Measurements from ENCODE around the gene CCDC57. TPM values are rescaled to one million over a fixed set of nuclear protein-coding genes. Genes with fewer than 3 reads are reported as not detected.

Gene CCDC57
- total and polyA plus RNA-seq, 11 donors, result 4.3 to 17.6 (median 9.5) TPM

- Histone ChIP-seq H3K27ac (no peak overlapping the region), H3K4me1 (peaks cover 0 to 10% (median 0%) of the 10 kb centered on the region in 12 donors), H3K27me3 (no peaks in the 10 kb centered on the region), H3K4me3 (no peak overlapping the region), H3K9me3 (no peaks in the 10 kb centered on the region), H3K36me3 (peaks cover 0 to 57% (median 41%) of the 10 kb centered on the region in 9 donors)
- no peak for TF ChIP-seq POLR2A (IDR thresholded peaks at IDR 0.05)
- TF ChIP-seq CTCF (IDR thresholded peaks at IDR 0.05), result no peak
- WGBS, 4 donors, result 93 to 96% (median 93%) methylated on average over 35 to 47 of the region's 47 CpGs
- ATAC-seq (no peak), DNase-seq (no peak)
- intact Hi-C loops (cut with DNase I), result no loop called here
Observed at GRCh38 chr17:82079001-82079677, 133.5 kb downstream of the CCDC57 start.

- no peak overlapping the region for H3K4me3 ChIP-seq
- peaks cover 0 to 50% (median 34%) of the 10 kb centered on the region in 9 donors for H3K36me3 ChIP-seq
- no peaks in the 10 kb centered on the region for H3K27me3 ChIP-seq
- no peak overlapping the region for H3K27ac ChIP-seq
- no peak for ATAC-seq
- peaks cover 0 to 10% (median 0%) of the 10 kb centered on the region in 12 donors for H3K4me1 ChIP-seq
- 91 to 95% (median 95%) methylated on average over 5 to 18 of the region's 18 CpGs for WGBS, 4 donors
- DNase-seq, result no peak
- TF ChIP-seq CTCF (IDR thresholded peaks at IDR 0.05), result no peak
- no peak for TF ChIP-seq POLR2A (IDR thresholded peaks at IDR 0.05)
- intact Hi-C loops (cut with DNase I), result no loop called here
- H3K9me3 ChIP-seq, result no peaks in the 10 kb centered on the region
Observed at GRCh38 chr17:82078433-82078832, 134.2 kb downstream of the CCDC57 start.

- H3K27me3 ChIP-seq, result no peaks in the 10 kb centered on the region
- TF ChIP-seq CTCF (IDR thresholded peaks at IDR 0.05) (peak in 1 of 12 donors; percentile 10), POLR2A (IDR thresholded peaks at IDR 0.05) (no peak)
- no peaks in the 10 kb centered on the region for H3K9me3 ChIP-seq
- H3K27ac ChIP-seq, result no peak overlapping the region
- DNase-seq (peak in 2 of 5 donors; percentile 55 to 77), ATAC-seq (peak in 3 of 4 donors; percentile 25 to 75 (median 43))
- H3K36me3 ChIP-seq, result peaks cover 0 to 43% (median 29%) of the 10 kb centered on the region in 9 donors
- 61 to 68% (median 67%) methylated on average over 18 to 28 of the region's 28 CpGs for whole genome bisulfite sequencing, 4 donors
- H3K4me3 ChIP-seq, result no peak overlapping the region
- H3K4me1 ChIP-seq, result peaks cover 0 to 10% (median 0%) of the 10 kb centered on the region in 12 donors
- intact Hi-C loops (cut with DNase I), result no loop called here
Observed at GRCh38 chr17:82077617-82078358, 134.9 kb downstream of the CCDC57 start.

All from heart left ventricle (tissue), 16 donors.